ENCODE results near the gene SORL1. TPM values are rescaled to one million over a fixed set of nuclear protein-coding genes. Genes with fewer than 3 reads are reported as not detected.

Gene SORL1
- total RNA-seq, 1 experiment from 2014 or later = 6.1 TPM

GRCh38 chr11:121650351-121651256 lies 198.5 kb downstream of the SORL1 start:
- H3K27ac Mint-ChIP-seq (ENCODE audit: unreplicated experiment) = no peak overlapping the region
- no peaks in the 10 kb centered on the region for H3K9me3 Mint-ChIP-seq (ENCODE audit: low read depth, unreplicated experiment)
- no peak for TF ChIP-seq CTCF (IDR thresholded peaks at IDR 0.05; ENCODE audit: unreplicated experiment)
- CTCF ChIA-PET = interaction anchor here (0.5 kb wide), 1 partner anchor 73 kb away, joined by 7 read pairs; no protein-coding TSS in a partner anchor
- no peak for DNase-seq
- peaks cover 93% of the 10 kb centered on the region for H3K27me3 Mint-ChIP-seq (ENCODE audit: unreplicated experiment)
- peaks cover 6% of the 10 kb centered on the region for H3K4me1 Mint-ChIP-seq (ENCODE audit: low read depth, unreplicated experiment)
- intact Hi-C loops (cut with micrococcal nuclease; ENCODE audit: unreplicated experiment) = loop anchor here (10.0 kb wide), 1 partner anchor 314 kb away; no protein-coding TSS in a partner anchor
- BruUV-seq (replicated peaks) = no TSS peak
- H3K36me3 Mint-ChIP-seq (ENCODE audit: insufficient read depth, unreplicated experiment) = peaks cover 2% of the 10 kb centered on the region
- no peak overlapping the region for H3K4me3 Mint-ChIP-seq (ENCODE audit: low read depth, unreplicated experiment)

GRCh38 chr11:121651257-121651605 lies 199.1 kb downstream of the SORL1 start:
- intact Hi-C loops (cut with micrococcal nuclease; ENCODE audit: unreplicated experiment) = loop anchor here (10.0 kb wide), 1 partner anchor 314 kb away; no protein-coding TSS in a partner anchor
- no peak overlapping the region for H3K4me3 Mint-ChIP-seq (ENCODE audit: low read depth, unreplicated experiment)
- no TSS peak for BruUV-seq (replicated peaks)
- H3K27me3 Mint-ChIP-seq (ENCODE audit: unreplicated experiment) = peaks cover 88% of the 10 kb centered on the region
- H3K9me3 Mint-ChIP-seq (ENCODE audit: low read depth, unreplicated experiment) = no peaks in the 10 kb centered on the region
- no peak overlapping the region for H3K27ac Mint-ChIP-seq (ENCODE audit: unreplicated experiment)
- CTCF ChIA-PET = no interaction called here
- no peak for TF ChIP-seq CTCF (IDR thresholded peaks at IDR 0.05; ENCODE audit: unreplicated experiment)
- peaks cover 9% of the 10 kb centered on the region for H3K36me3 Mint-ChIP-seq (ENCODE audit: insufficient read depth, unreplicated experiment)
- H3K4me1 Mint-ChIP-seq (ENCODE audit: low read depth, unreplicated experiment) = peaks cover 13% of the 10 kb centered on the region
- no peak for DNase-seq

- DNase-seq = no peak
- CTCF ChIA-PET = interaction anchor here (0.7 kb wide), 1 partner anchor 761 kb away, joined by 3 read pairs; no protein-coding TSS in a partner anchor
- Mint-ChIP-seq H3K4me3 (ENCODE audit: low read depth, unreplicated experiment) (no peak overlapping the region), H3K36me3 (ENCODE audit: insufficient read depth, unreplicated experiment) (peaks cover 9% of the 10 kb centered on the region), H3K4me1 (ENCODE audit: low read depth, unreplicated experiment) (peaks cover 16% of the 10 kb centered on the region), H3K27me3 (ENCODE audit: unreplicated experiment) (peaks cover 73% of the 10 kb centered on the region), H3K27ac (ENCODE audit: unreplicated experiment) (no peak overlapping the region), H3K9me3 (ENCODE audit: low read depth, unreplicated experiment) (no peaks in the 10 kb centered on the region)
- no TSS peak for BruUV-seq (replicated peaks)
- intact Hi-C loops (cut with micrococcal nuclease; ENCODE audit: unreplicated experiment) = loop anchor here (10.0 kb wide), 1 partner anchor 312 kb away; no protein-coding TSS in a partner anchor
- no peak for TF ChIP-seq CTCF (IDR thresholded peaks at IDR 0.05; ENCODE audit: unreplicated experiment)
Measured at GRCh38 chr11:121652971-121653370, 200.9 kb downstream of the SORL1 start.

GRCh38 chr11:121654259-121654842 lies 202.2 kb downstream of the SORL1 start:
- no TSS peak for BruUV-seq (replicated peaks)
- TF ChIP-seq CTCF (IDR thresholded peaks at IDR 0.05; ENCODE audit: unreplicated experiment) = no peak
- CTCF ChIA-PET = interaction anchor here (0.5 to 0.9 kb wide), 2 partner anchors 441 to 548 kb away, joined by 4 read pairs; no protein-coding TSS in a partner anchor
- peaks cover 61% of the 10 kb centered on the region for H3K27me3 Mint-ChIP-seq (ENCODE audit: unreplicated experiment)
- peaks cover 9% of the 10 kb centered on the region for H3K36me3 Mint-ChIP-seq (ENCODE audit: insufficient read depth, unreplicated experiment)
- intact Hi-C loops (cut with micrococcal nuclease; ENCODE audit: unreplicated experiment) = loop anchor here (2.0 to 10.0 kb wide), 2 partner anchors 310 to 548 kb away; no protein-coding TSS in a partner anchor
- no peaks in the 10 kb centered on the region for H3K9me3 Mint-ChIP-seq (ENCODE audit: low read depth, unreplicated experiment)
- no peak overlapping the region for H3K27ac Mint-ChIP-seq (ENCODE audit: unreplicated experiment)
- H3K4me3 Mint-ChIP-seq (ENCODE audit: low read depth, unreplicated experiment) = no peak overlapping the region
- DNase-seq = no peak
- H3K4me1 Mint-ChIP-seq (ENCODE audit: low read depth, unreplicated experiment) = peaks cover 16% of the 10 kb centered on the region

Data from Calu3 (cell line).